ENCODE data around the gene UBE2G1.

GRCh38 chr17:4247971-4248388, 118.5 kb downstream of the UBE2G1 start:
- TF ChIP-seq ZNF23 (CRISPR knock-in tag; IDR thresholded peaks at IDR 0.05) (no peak), ZC3H8 (IDR thresholded peaks at IDR 0.05) (no peak), ZNF274 (IDR thresholded peaks at IDR 0.05; ENCODE audit: borderline replicate concordance, low read depth, low read length) (no peak), ZNF140 (CRISPR knock-in tag; IDR thresholded peaks at IDR 0.05) (no peak), MEIS2 (IDR thresholded peaks at IDR 0.05; ENCODE audit: partially characterized antibody) (no peak), SRF (CRISPR knock-in tag; IDR thresholded peaks at IDR 0.05) (no peak), SIN3A (IDR thresholded peaks at IDR 0.05; ENCODE audit: borderline replicate concordance in 2 of 2, control insufficient read depth in 1 of 2, low read depth in 2 of 2, low read length in 2 of 2) (no peak), POLR2A (conservative IDR thresholded peaks at IDR 0.05) (no peak), SPI1 (IDR thresholded peaks at IDR 0.05; ENCODE audit: borderline replicate concordance, low read depth, low read length) (0 out of 2 replicates have a peak, but pooled peaks have one; percentile 40), MXI1 (IDR thresholded peaks at IDR 0.05; ENCODE audit: low read depth, low read length) (no peak), CTCF (IDR thresholded peaks at IDR 0.05 in 2 of 3, conservative IDR thresholded peaks at IDR 0.05 in 1 of 3; ENCODE audit: insufficient read depth in 2 of 3, low read depth in 1 of 3, low read length in 3 of 3) (no peak)

Data from K562 (cell line).